Caco-2 (cell line): ENCODE measurements around the gene GPR89A. TPM values are rescaled to one million over a fixed set of nuclear protein-coding genes. Genes with fewer than 3 reads are reported as not detected.
"Not testable (repeated sequence)": the region's sequence is repeated elsewhere in the genome, so short reads cannot be mapped to it uniquely, and the experiment has no call there.

Experiments used
- BruUV-seq: library from RNA; stranded (reverse); fragments of 400-500 nt; replicated peaks from 2 replicates; lab custom pipeline; 2021; lab: Mats Ljungman, UMichigan
- CTCF ChIA-PET: fragments of 300-600 bp; sonication (Branson Sonifier 250); formaldehyde crosslinking; loops from one replicate; lab custom pipeline; 2022; ENCODE audit warnings: antibody characterized with exemption; lab: Charles Lee
- POLR2A ChIA-PET: fragments of 300-600 bp; sonication (Branson Sonifier 250); formaldehyde crosslinking; loops from one replicate; lab custom pipeline; 2022; ENCODE audit warnings: antibody characterized with exemption; lab: Charles Lee
- DNase-seq, 2 experiments: peaks; one replicate each; pipeline versions ENCODE4 v3.0.0 to v3.0.0-alpha.2; 2020 to 2022
- H3K27me3 ChIP-seq: replicated peaks from 2 replicates; pipeline ENCODE4 v1.6.0; 2011; ENCODE audit warnings: low read length; ENCODE audit not compliant: control insufficient read depth, insufficient read depth
- H3K36me3 ChIP-seq: 2 replicates; pipeline ENCODE4 v1.5.1; 2011; ENCODE audit warnings: low read length; ENCODE audit not compliant: control insufficient read depth, insufficient read depth
- H3K4me1 ChIP-seq: fragments of 250-450 bp; sonication (Bioruptor Pico); 2 replicates; pipeline ENCODE4 v1.5.1; 2020; ENCODE audit warnings: mild to moderate bottlenecking
- H3K4me3 ChIP-seq: 2 replicates; pipeline ENCODE4 v1.5.1; 2011; ENCODE audit warnings: low read depth, mild to moderate bottlenecking, control low read depth, low read length
- H3K9me3 ChIP-seq: fragments of 250-450 bp; sonication (Bioruptor Pico); 2 replicates; pipeline ENCODE4 v1.5.1; 2020; ENCODE audit warnings: mild to moderate bottlenecking, moderate library complexity
- H3K27ac Mint-ChIP-seq: one replicate; pipeline ENCODE4 v1.8.0; 2022; ENCODE audit warnings: mixed read lengths; ENCODE audit not compliant: unreplicated experiment
- H3K27me3 Mint-ChIP-seq: one replicate; pipeline ENCODE4 v1.8.0; 2022; ENCODE audit warnings: mixed read lengths; ENCODE audit not compliant: insufficient read depth, unreplicated experiment
- H3K36me3 Mint-ChIP-seq: one replicate; pipeline ENCODE4 v1.8.0; 2022; ENCODE audit warnings: mild to moderate bottlenecking, mixed read lengths; ENCODE audit not compliant: insufficient read depth, unreplicated experiment
- H3K4me1 Mint-ChIP-seq: one replicate; pipeline ENCODE4 v1.8.0; 2022; ENCODE audit warnings: low read depth, mixed read lengths; ENCODE audit not compliant: unreplicated experiment
- H3K4me3 Mint-ChIP-seq: one replicate; pipeline ENCODE4 v1.8.0; 2022; ENCODE audit warnings: mild to moderate bottlenecking, moderate library complexity, mixed read lengths; ENCODE audit not compliant: unreplicated experiment
- H3K9me3 Mint-ChIP-seq: one replicate; pipeline ENCODE4 v1.8.0; 2022; ENCODE audit warnings: mixed read lengths; ENCODE audit not compliant: unreplicated experiment
- intact Hi-C: fragments of 100-400 bp; cut with micrococcal nuclease; formaldehyde crosslinking; loops from one replicate; pipeline ENCODE4 v1.10.0; 2022; ENCODE audit not compliant: unreplicated experiment
- total RNA-seq: library from RNA; stranded (reverse); gene quantifications from 2 replicates; pipeline ENCODE4 v1.2.3, GENCODE V29; 2022

GPR89A gene
- total RNA-seq, 1 experiment from 2014 or later = 49.9 TPM

DNA sequence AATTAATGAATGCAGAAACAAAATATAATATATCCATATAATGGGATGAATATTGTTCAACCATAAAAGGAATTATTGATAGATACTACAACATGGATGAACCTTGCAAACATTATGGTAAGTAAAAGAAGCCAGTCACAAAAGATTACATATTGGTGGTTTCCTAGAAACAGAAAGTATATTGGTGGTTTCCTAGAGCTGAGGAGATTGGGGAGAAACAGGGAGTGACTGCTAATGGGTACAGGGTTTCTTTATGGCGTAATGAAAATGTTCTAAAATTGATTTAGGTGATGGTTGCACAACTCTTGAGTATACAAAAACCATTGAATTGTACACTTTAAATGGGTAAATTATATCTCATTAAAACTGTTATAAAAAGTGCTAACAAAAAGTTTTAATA is 14.4 kb downstream of the GPR89A start:
- H3K27ac Mint-ChIP-seq, H3K36me3 Mint-ChIP-seq, H3K9me3 Mint-ChIP-seq, H3K9me3 ChIP-seq, H3K27me3 ChIP-seq, CTCF ChIA-PET, BruUV-seq, POLR2A ChIA-PET, H3K4me1 ChIP-seq, H3K4me3 ChIP-seq, intact Hi-C loops, H3K4me1 Mint-ChIP-seq, H3K36me3 ChIP-seq, H3K27me3 Mint-ChIP-seq, H3K4me3 Mint-ChIP-seq, DNase-seq: not testable (repeated sequence)

DNA sequence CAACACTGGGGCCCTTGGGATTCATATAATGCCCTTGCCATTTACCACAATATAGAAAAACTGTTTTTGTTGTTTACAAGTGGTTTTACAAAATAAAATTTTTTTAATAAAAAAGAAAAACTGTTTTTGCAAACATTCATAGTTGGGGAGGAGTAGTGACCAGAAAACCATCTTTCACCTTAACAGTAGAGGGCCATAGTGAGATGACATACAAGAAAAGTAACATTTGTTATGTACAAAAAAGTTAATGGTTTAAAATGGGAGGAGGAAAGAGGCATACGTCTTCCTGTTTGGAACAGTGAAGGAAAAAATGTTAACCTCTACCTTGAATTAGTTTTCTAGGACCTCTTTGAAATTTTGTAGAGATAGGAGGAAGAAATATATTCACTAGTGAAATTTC is 28.4 kb downstream of the GPR89A start:
- intact Hi-C loops, H3K27me3 Mint-ChIP-seq, H3K4me3 ChIP-seq, H3K27me3 ChIP-seq, H3K4me3 Mint-ChIP-seq, H3K36me3 Mint-ChIP-seq, DNase-seq, POLR2A ChIA-PET, CTCF ChIA-PET, H3K9me3 ChIP-seq, H3K4me1 Mint-ChIP-seq, BruUV-seq, H3K4me1 ChIP-seq, H3K9me3 Mint-ChIP-seq, H3K27ac Mint-ChIP-seq, H3K36me3 ChIP-seq: not testable (repeated sequence)

DNA sequence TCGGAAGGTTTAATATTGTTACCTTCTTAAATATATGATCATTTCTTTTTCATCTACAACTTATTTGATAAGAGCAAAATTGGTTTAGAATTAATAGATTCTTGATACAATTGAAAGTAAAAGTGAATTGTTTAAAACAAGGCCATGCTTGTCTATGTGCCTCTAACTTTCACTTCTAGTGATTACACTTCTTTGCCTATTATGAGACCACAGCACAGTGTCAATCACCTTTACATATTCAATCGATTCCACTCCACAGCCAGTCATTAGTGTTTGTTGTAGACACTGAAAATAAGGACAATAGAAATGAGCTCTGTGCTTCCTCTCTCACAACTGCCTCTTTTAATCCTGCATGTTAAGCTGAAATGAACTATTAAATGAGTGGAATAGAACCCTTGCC is 34.1 kb downstream of the GPR89A start:
- H3K27me3 Mint-ChIP-seq, H3K27me3 ChIP-seq, POLR2A ChIA-PET, CTCF ChIA-PET, H3K9me3 Mint-ChIP-seq, H3K9me3 ChIP-seq, H3K36me3 ChIP-seq, BruUV-seq, H3K4me3 Mint-ChIP-seq, H3K4me1 ChIP-seq, H3K4me1 Mint-ChIP-seq, H3K36me3 Mint-ChIP-seq, DNase-seq, H3K27ac Mint-ChIP-seq, intact Hi-C loops, H3K4me3 ChIP-seq: not testable (repeated sequence)

DNA sequence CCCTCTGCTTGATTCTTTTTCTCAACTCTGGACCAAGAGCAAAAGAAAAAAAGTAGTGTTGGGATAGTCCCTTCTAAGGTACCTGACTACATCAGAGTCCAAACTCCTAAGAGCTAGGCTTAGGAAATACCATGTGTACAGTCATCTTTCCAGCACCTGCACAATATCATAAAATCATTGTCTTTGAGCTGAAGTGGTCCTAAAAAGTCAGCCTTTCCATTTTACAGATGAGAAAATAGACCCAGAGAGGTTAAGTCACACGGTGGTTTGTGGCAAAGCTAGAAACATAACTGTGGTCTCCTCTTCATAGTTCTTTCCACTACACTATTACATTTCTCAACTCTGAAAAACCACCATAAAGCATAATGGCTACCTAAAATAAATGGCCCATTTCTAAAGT is 36.2 kb downstream of the GPR89A start:
- H3K4me1 ChIP-seq, CTCF ChIA-PET, H3K4me1 Mint-ChIP-seq, H3K9me3 ChIP-seq, DNase-seq, BruUV-seq, H3K36me3 Mint-ChIP-seq, H3K9me3 Mint-ChIP-seq, intact Hi-C loops, H3K27me3 ChIP-seq, H3K27ac Mint-ChIP-seq, POLR2A ChIA-PET, H3K36me3 ChIP-seq, H3K4me3 Mint-ChIP-seq, H3K27me3 Mint-ChIP-seq, H3K4me3 ChIP-seq: not testable (repeated sequence)

DNA sequence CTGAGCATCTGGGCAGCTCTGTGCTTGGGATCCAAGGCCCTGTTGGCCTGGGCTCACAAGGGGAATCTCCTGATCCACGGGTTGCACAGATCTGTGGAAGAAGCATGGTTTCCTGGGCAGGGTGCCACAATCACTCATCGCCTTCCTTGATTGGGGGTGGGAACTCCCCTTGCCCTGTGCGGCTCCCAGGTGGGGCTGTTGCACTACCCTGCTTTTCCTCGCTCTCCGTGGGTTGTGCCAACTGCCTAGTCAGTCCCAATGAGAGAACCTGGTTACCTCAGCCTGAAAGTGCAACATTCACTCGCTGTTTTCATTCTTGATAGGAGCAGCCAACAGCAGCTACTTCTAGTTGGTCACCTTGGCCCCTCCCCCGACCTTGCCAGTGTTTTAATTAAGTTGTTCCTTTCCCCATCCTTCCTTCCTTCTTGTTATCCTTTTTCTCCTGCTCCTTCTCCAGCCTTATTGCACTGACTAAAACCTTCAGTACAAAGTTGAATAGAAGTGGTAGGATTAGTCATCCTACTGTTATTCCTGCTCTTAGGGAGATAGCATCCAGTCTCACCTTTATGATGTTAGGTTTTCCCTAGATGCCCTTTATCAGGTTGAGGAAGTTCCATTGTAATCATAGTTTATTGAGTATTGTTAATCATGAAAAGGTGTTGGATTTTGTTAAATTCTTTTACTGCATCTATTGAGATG is 48.6 kb downstream of the GPR89A start:
- H3K4me3 Mint-ChIP-seq, H3K9me3 ChIP-seq, H3K27ac Mint-ChIP-seq, CTCF ChIA-PET, H3K27me3 ChIP-seq, DNase-seq, POLR2A ChIA-PET, H3K27me3 Mint-ChIP-seq, BruUV-seq, H3K36me3 ChIP-seq, H3K4me1 ChIP-seq, H3K9me3 Mint-ChIP-seq, H3K4me1 Mint-ChIP-seq, H3K4me3 ChIP-seq, intact Hi-C loops: not testable (repeated sequence)
- H3K36me3 Mint-ChIP-seq = peaks cover 11% of the 10 kb centered on the region

DNA sequence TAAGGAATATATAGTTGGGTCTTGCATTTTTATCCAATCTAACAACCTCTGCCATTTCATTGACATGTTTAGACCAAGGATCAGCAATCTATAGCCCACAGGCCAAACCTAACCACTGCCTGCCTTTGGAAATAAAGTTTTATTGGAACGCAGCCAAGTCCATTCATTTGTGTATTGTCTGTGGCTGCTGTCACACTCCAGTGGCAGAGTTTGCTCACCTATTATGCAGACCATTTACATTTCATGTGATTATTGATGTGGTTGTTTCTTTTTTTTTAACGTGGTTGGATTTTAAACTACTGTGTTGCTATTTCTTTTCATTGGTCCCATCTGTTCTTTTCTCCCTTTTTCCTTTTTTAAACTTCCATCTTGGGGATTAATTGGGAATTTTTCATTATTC is 54.7 kb downstream of the GPR89A start:
- CTCF ChIA-PET, H3K4me1 ChIP-seq, H3K36me3 ChIP-seq, H3K4me3 ChIP-seq, POLR2A ChIA-PET, H3K36me3 Mint-ChIP-seq, H3K27me3 ChIP-seq, intact Hi-C loops, H3K27ac Mint-ChIP-seq, H3K9me3 ChIP-seq, DNase-seq, H3K27me3 Mint-ChIP-seq, H3K4me1 Mint-ChIP-seq, BruUV-seq, H3K4me3 Mint-ChIP-seq, H3K9me3 Mint-ChIP-seq: not testable (repeated sequence)

DNA sequence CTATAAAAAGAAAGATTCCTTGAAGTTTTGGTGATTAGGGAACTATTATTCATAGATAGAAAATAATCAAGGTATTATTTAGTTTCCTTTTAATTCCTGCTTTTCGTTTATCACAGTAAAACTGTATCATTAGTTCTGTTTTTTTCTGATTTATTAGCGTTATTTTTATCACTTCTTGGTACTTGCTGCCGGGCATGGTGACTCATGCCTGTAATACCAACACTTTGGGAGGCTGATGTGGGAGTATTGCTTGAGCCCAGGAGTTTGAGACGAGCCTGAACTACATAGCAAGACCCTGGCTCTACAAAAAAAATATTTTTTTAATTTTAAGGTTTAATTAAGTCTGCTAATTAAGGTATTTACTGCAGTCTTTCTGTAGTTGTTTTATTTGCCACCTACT is 57.2 kb downstream of the GPR89A start:
- H3K4me1 ChIP-seq, H3K36me3 ChIP-seq, H3K4me3 Mint-ChIP-seq, DNase-seq, H3K4me3 ChIP-seq, H3K9me3 Mint-ChIP-seq, H3K27me3 Mint-ChIP-seq, H3K4me1 Mint-ChIP-seq, POLR2A ChIA-PET, CTCF ChIA-PET, intact Hi-C loops, H3K27ac Mint-ChIP-seq, H3K9me3 ChIP-seq, BruUV-seq, H3K27me3 ChIP-seq: not testable (repeated sequence)
- H3K36me3 Mint-ChIP-seq = peaks cover 17% of the 10 kb centered on the region
